Measurements from ENCODE around the gene DIMT1.

DIMT1 gene

GRCh38 chr5:62403411-62404250 lies at the start of gene DIMT1:
Gene DIMT1, minus strand, starts transcription at chr5:62403905. Its CDS starts 133 bp downstream, at chr5:62403772.
- peak; percentile 98 for DNase-seq

GRCh38 chr5:62450259-62450658 lies 46.6 kb upstream of the DIMT1 start:
- peak; percentile 16 for DNase-seq

GRCh38 chr5:62448528-62448927 lies 44.8 kb upstream of the DIMT1 start:
- DNase-seq, result no peak

- no peak for DNase-seq
Observed at GRCh38 chr5:62432621-62433064, 28.9 kb upstream of the DIMT1 start.

GRCh38 chr5:62431735-62432620 lies 28.3 kb upstream of the DIMT1 start:
- no peak for DNase-seq

- DNase-seq, result no peak
Observed at GRCh38 chr5:62424763-62425162, 21.1 kb upstream of the DIMT1 start.

- DNase-seq, result no peak
Observed at GRCh38 chr5:62421414-62421813, 17.7 kb upstream of the DIMT1 start.

- DNase-seq, result no peak
Observed at GRCh38 chr5:62419609-62420008, 15.9 kb upstream of the DIMT1 start.

- DNase-seq, result no peak
Observed at GRCh38 chr5:62418462-62419076, 14.9 kb upstream of the DIMT1 start.

GRCh38 chr5:62413711-62414110 lies 10.0 kb upstream of the DIMT1 start:
- no peak for DNase-seq

- peak; percentile 100 for DNase-seq
Observed at GRCh38 chr5:62412549-62413329, 9.0 kb upstream of the DIMT1 start, which contains the start of gene IPO11. Gene IPO11, plus strand, starts transcription at chr5:62412763. Its CDS starts 24,517 bp downstream, at chr5:62437280.

GRCh38 chr5:62395210-62395950 lies 8.3 kb downstream of the DIMT1 start:
- no peak for DNase-seq

- DNase-seq, result no peak
Observed at GRCh38 chr5:62386824-62387223, 16.9 kb downstream of the DIMT1 start.

GRCh38 chr5:62385816-62386400 lies 17.8 kb downstream of the DIMT1 start:
- DNase-seq, result no peak

GRCh38 chr5:62385131-62385530 lies 18.6 kb downstream of the DIMT1 start:
- DNase-seq, result no peak

GRCh38 chr5:62376064-62376463 lies 27.6 kb downstream of the DIMT1 start:
- no peak for DNase-seq

GRCh38 chr5:62375627-62376026 lies 28.1 kb downstream of the DIMT1 start:
- DNase-seq, result no peak

GRCh38 chr5:62374090-62374489 lies 29.6 kb downstream of the DIMT1 start:
- DNase-seq, result no peak

- no peak for DNase-seq
Observed at GRCh38 chr5:62373382-62373781, 30.3 kb downstream of the DIMT1 start.

- no peak for DNase-seq
Observed at GRCh38 chr5:62372600-62372999, 31.1 kb downstream of the DIMT1 start.

GRCh38 chr5:62371409-62371808 lies 32.3 kb downstream of the DIMT1 start:
- DNase-seq, result no peak
